ENCODE measurements around the gene IFI30. TPM values are rescaled to one million over a fixed set of nuclear protein-coding genes. Genes with fewer than 3 reads are reported as not detected.

IFI30 gene
- total RNA-seq, 1 experiment from 2014 or later: 23.6 TPM

DNA sequence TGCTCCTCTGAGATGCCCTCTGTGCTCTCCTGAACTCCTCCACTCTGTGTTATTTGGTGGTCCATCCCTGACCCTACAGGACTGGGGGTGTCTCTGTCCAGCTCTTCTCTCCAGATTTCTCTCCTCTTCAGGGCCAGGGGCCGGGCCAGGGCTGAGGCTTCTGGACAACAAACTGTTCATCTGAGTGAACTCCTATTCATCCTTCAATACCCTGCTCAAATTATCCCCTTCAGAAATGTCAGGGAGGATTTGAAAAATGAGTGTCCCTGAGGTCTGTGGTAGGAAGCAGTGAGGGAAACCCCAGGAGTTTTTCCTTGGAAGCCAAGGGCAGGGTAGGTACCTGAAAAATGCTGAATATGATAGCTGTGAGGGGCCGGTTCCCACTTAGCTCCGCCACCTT is 45.0 kb downstream of the IFI30 start:
- DNase-seq: no peak
- Histone ChIP-seq H3T11ph (ENCODE audit: low read length) (no peak overlapping the region), H3K4ac (ENCODE audit: low read depth, low read length) (no peak overlapping the region), H3K56ac (ENCODE audit: insufficient read length, low read depth, low read length) (no peak overlapping the region), H2AFZ (ENCODE audit: low read length) (no peak overlapping the region), H3K9ac (ENCODE audit: extremely low read depth, insufficient read length, low read length) (no peak overlapping the region), H2BK5ac (ENCODE audit: insufficient read length, low read length) (no peak overlapping the region), H2BK120ac (ENCODE audit: low read depth, low read length, poor library complexity, severe bottlenecking) (no peak overlapping the region), H3K23me2 (ENCODE audit: insufficient read length, low read depth, low read length, poor library complexity, severe bottlenecking) (no peaks in the 10 kb centered on the region), H3K79me2 (ENCODE audit: insufficient read depth, low read length) (no peaks in the 10 kb centered on the region), H4K91ac (ENCODE audit: insufficient read length, low read depth, low read length) (no peak overlapping the region), H3K18ac (ENCODE audit: insufficient read length, low read depth, low read length) (no peak overlapping the region), H2BK15ac (ENCODE audit: low read depth, low read length) (no peak overlapping the region), H2BK12ac (ENCODE audit: insufficient read length, low read depth, low read length) (no peak overlapping the region), H3K23ac (ENCODE audit: insufficient read length, low read depth, low read length) (no peak overlapping the region), H3K4me1 (ENCODE audit: insufficient read depth, low read length) (no peaks in the 10 kb centered on the region; the same call in 1 of the 2 replicates), H3K4me2 (ENCODE audit: insufficient read depth, insufficient read length, low read length) (no peak overlapping the region), H3K27me3 (ENCODE audit: insufficient read depth, low read length) (no peaks in the 10 kb centered on the region), H4K8ac (replicated peaks; ENCODE audit: insufficient read length, low read depth, low read length) (no peak overlapping the region), H2AK5ac (ENCODE audit: insufficient read length, low read length) (no peak overlapping the region), H3K79me1 (ENCODE audit: insufficient read depth, low read depth, low read length, poor library complexity, severe bottlenecking) (no peaks in the 10 kb centered on the region), H3K27ac (ENCODE audit: insufficient read length, low read depth, low read length) (no peak overlapping the region), H3K9me3 (ENCODE audit: control insufficient read depth, low read depth, low read length) (no peaks in the 10 kb centered on the region), H2BK20ac (ENCODE audit: low read depth, low read length, poor library complexity, severe bottlenecking) (no peak overlapping the region), H4K5ac (ENCODE audit: insufficient read length, low read depth, low read length) (no peak overlapping the region), H3K14ac (ENCODE audit: insufficient read depth, low read length) (no peak overlapping the region), H4K20me1 (ENCODE audit: control insufficient read depth, insufficient read depth, insufficient read length) (no peaks in the 10 kb centered on the region)
- Mint-ChIP-seq H3K4me1 (peaks cover 16 to 21% of the 10 kb centered on the region in 2 experiments), H3K9me3 (no peaks in the 10 kb centered on the region), H3K27me3 (ENCODE audit: low read depth) (peaks cover 5% of the 10 kb centered on the region), H3K27ac (no peak overlapping the region), H3K36me3 (ENCODE audit: insufficient read depth in 1 of 3, low read depth in 3 of 3) (peaks cover 0 to under 1% (median 0%) of the 10 kb centered on the region in 3 experiments; a peak in 2 of 7 replicates), H3K4me3 (no peak overlapping the region; a peak in 1 of 5 replicates)
- no CpG with 5 or more reads among the region's 3 CpGs for WGBS (ENCODE audit: extremely low coverage, insufficient read length, low lambda C conversion rate)
- TF ChIP-seq, protein P1, sequence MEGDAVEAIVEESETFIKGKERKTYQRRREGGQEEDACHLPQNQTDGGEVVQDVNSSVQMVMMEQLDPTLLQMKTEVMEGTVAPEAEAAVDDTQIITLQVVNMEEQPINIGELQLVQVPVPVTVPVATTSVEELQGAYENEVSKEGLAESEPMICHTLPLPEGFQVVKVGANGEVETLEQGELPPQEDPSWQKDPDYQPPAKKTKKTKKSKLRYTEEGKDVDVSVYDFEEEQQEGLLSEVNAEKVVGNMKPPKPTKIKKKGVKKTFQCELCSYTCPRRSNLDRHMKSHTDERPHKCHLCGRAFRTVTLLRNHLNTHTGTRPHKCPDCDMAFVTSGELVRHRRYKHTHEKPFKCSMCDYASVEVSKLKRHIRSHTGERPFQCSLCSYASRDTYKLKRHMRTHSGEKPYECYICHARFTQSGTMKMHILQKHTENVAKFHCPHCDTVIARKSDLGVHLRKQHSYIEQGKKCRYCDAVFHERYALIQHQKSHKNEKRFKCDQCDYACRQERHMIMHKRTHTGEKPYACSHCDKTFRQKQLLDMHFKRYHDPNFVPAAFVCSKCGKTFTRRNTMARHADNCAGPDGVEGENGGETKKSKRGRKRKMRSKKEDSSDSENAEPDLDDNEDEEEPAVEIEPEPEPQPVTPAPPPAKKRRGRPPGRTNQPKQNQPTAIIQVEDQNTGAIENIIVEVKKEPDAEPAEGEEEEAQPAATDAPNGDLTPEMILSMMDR (conservative IDR thresholded peaks at IDR 0.05): no peak
